HUES48 (cell line): ENCODE results near the gene UGT1A7.

ENCODE experiments used
- H3K27ac ChIP-seq: one replicate; pipeline ENCODE4 v1.7.0; 2013; ENCODE audit warnings: low read depth, low read length, inconsistent platforms
- H3K27me3 ChIP-seq: 2 replicates; pipeline ENCODE4 v1.6.1; 2013; ENCODE audit warnings: mild to moderate bottlenecking, low read length; ENCODE audit not compliant: control insufficient read depth, insufficient read depth
- H3K36me3 ChIP-seq: 2 replicates; pipeline ENCODE4 v1.6.1; 2013; ENCODE audit warnings: low read length; ENCODE audit not compliant: control insufficient read depth, insufficient read depth
- H3K4me1 ChIP-seq: 2 replicates; pipeline ENCODE4 v1.6.1; 2013; ENCODE audit warnings: mild to moderate bottlenecking, low read length; ENCODE audit not compliant: control insufficient read depth, insufficient read depth
- H3K4me3 ChIP-seq: 2 replicates; pipeline ENCODE4 v1.5.1; 2013; ENCODE audit warnings: mild to moderate bottlenecking, low read depth, low read length
- H3K9ac ChIP-seq: 2 replicates; pipeline ENCODE4 v1.6.1; 2013; ENCODE audit warnings: mild to moderate bottlenecking, low read depth, low read length, moderate library complexity
- H3K9me3 ChIP-seq: 2 replicates; pipeline ENCODE4 v1.6.1; 2013; ENCODE audit warnings: low read length; ENCODE audit not compliant: control insufficient read depth, insufficient read depth

Gene UGT1A7

GRCh38 chr2:233656443-233656842, 25.3 kb upstream of the UGT1A7 start:
- Histone ChIP-seq H3K27me3 (no peaks in the 10 kb centered on the region), H3K9ac (no peak overlapping the region), H3K4me3 (no peak overlapping the region), H3K9me3 (no peaks in the 10 kb centered on the region), H3K36me3 (no peaks in the 10 kb centered on the region), H3K27ac (no peak overlapping the region), H3K4me1 (no peaks in the 10 kb centered on the region)

- Histone ChIP-seq H3K4me1 (no peaks in the 10 kb centered on the region), H3K27me3 (no peaks in the 10 kb centered on the region), H3K9ac (no peak overlapping the region), H3K4me3 (no peak overlapping the region), H3K9me3 (no peaks in the 10 kb centered on the region), H3K27ac (no peak overlapping the region), H3K36me3 (no peaks in the 10 kb centered on the region)
These were observed 23.1 kb upstream of the UGT1A7 start for GRCh38 chr2:233658610-233659009.

GRCh38 chr2:233663911-233664310, 17.8 kb upstream of the UGT1A7 start:
- H3K4me3 ChIP-seq: no peak overlapping the region
- no peak overlapping the region for H3K27ac ChIP-seq
- peaks cover 3% of the 10 kb centered on the region; the same call in 1 of the 2 replicates for H3K9me3 ChIP-seq
- no peaks in the 10 kb centered on the region for H3K27me3 ChIP-seq
- H3K36me3 ChIP-seq: no peaks in the 10 kb centered on the region
- no peak overlapping the region for H3K9ac ChIP-seq
- no peaks in the 10 kb centered on the region for H3K4me1 ChIP-seq

GRCh38 chr2:233668605-233669260, 13.0 kb upstream of the UGT1A7 start:
- no peaks in the 10 kb centered on the region for H3K36me3 ChIP-seq
- H3K27me3 ChIP-seq: no peaks in the 10 kb centered on the region
- no peak overlapping the region for H3K9ac ChIP-seq
- no peaks in the 10 kb centered on the region for H3K4me1 ChIP-seq
- peaks cover 3% of the 10 kb centered on the region; the same call in 1 of the 2 replicates for H3K9me3 ChIP-seq
- H3K27ac ChIP-seq: no peak overlapping the region
- H3K4me3 ChIP-seq: no peak overlapping the region

GRCh38 chr2:233671290-233672161, 10.2 kb upstream of the UGT1A7 start, which contains the start of gene UGT1A9:
UGT1A9 (plus strand) TSS chr2:233671898; CDS start chr2:233671935, 37 bp downstream.
- Histone ChIP-seq H3K36me3 (no peaks in the 10 kb centered on the region), H3K4me1 (no peaks in the 10 kb centered on the region), H3K27me3 (no peaks in the 10 kb centered on the region), H3K9ac (no peak within 1 kb of the TSS), H3K4me3 (no peak within 1 kb of the TSS), H3K9me3 (no peaks in the 10 kb centered on the region), H3K27ac (no peak within 1 kb of the TSS)

GRCh38 chr2:233672886-233673285, 8.8 kb upstream of the UGT1A7 start:
- Histone ChIP-seq H3K9me3 (no peaks in the 10 kb centered on the region), H3K27me3 (no peaks in the 10 kb centered on the region), H3K27ac (no peak overlapping the region), H3K9ac (no peak overlapping the region), H3K36me3 (no peaks in the 10 kb centered on the region), H3K4me1 (no peaks in the 10 kb centered on the region), H3K4me3 (no peak overlapping the region)

GRCh38 chr2:233673896-233674295, 7.8 kb upstream of the UGT1A7 start:
- H3K4me3 ChIP-seq: no peak overlapping the region
- no peak overlapping the region for H3K27ac ChIP-seq
- no peaks in the 10 kb centered on the region for H3K9me3 ChIP-seq
- H3K4me1 ChIP-seq: no peaks in the 10 kb centered on the region
- no peak overlapping the region for H3K9ac ChIP-seq
- H3K27me3 ChIP-seq: no peaks in the 10 kb centered on the region
- H3K36me3 ChIP-seq: no peaks in the 10 kb centered on the region

GRCh38 chr2:233674314-233674713, 7.4 kb upstream of the UGT1A7 start:
- no peaks in the 10 kb centered on the region for H3K36me3 ChIP-seq
- H3K9ac ChIP-seq: no peak overlapping the region
- no peak overlapping the region for H3K4me3 ChIP-seq
- no peaks in the 10 kb centered on the region for H3K9me3 ChIP-seq
- no peak overlapping the region for H3K27ac ChIP-seq
- H3K4me1 ChIP-seq: no peaks in the 10 kb centered on the region
- no peaks in the 10 kb centered on the region for H3K27me3 ChIP-seq

GRCh38 chr2:233674995-233675394, 6.7 kb upstream of the UGT1A7 start:
- no peaks in the 10 kb centered on the region for H3K36me3 ChIP-seq
- H3K4me1 ChIP-seq: no peaks in the 10 kb centered on the region
- H3K27ac ChIP-seq: no peak overlapping the region
- no peaks in the 10 kb centered on the region for H3K9me3 ChIP-seq
- H3K27me3 ChIP-seq: no peaks in the 10 kb centered on the region
- H3K4me3 ChIP-seq: no peak overlapping the region
- no peak overlapping the region for H3K9ac ChIP-seq

- Histone ChIP-seq H3K27ac (no peak overlapping the region), H3K9ac (no peak overlapping the region), H3K4me3 (no peak overlapping the region), H3K9me3 (no peaks in the 10 kb centered on the region), H3K36me3 (no peaks in the 10 kb centered on the region), H3K27me3 (no peaks in the 10 kb centered on the region), H3K4me1 (no peaks in the 10 kb centered on the region)
These were observed 5.7 kb upstream of the UGT1A7 start for GRCh38 chr2:233676046-233676445.

GRCh38 chr2:233679196-233679595, 2.5 kb upstream of the UGT1A7 start:
- no peaks in the 10 kb centered on the region for H3K27me3 ChIP-seq
- no peaks in the 10 kb centered on the region for H3K9me3 ChIP-seq
- no peaks in the 10 kb centered on the region for H3K36me3 ChIP-seq
- no peak overlapping the region for H3K9ac ChIP-seq
- H3K27ac ChIP-seq: no peak overlapping the region
- H3K4me1 ChIP-seq: no peaks in the 10 kb centered on the region
- no peak overlapping the region for H3K4me3 ChIP-seq
